Loucy (cell line): Measurements from ENCODE around the gene KANSL2.
"Not testable (repeated sequence)": the region's sequence is repeated elsewhere in the genome, so short reads cannot be mapped to it uniquely, and the experiment has no call there.

Experiments used
- H2AFZ ChIP-seq: fragments of 200-600 bp; sonication (generic); 2 replicates; pipeline ENCODE4 v1.6.0; 2016; ENCODE audit warnings: antibody characterized with exemption, mild to moderate bottlenecking, low read length, moderate library complexity
- H3F3A ChIP-seq: fragments of 200-600 bp; 2 replicates; pipeline ENCODE4 v1.6.0; 2016; ENCODE audit warnings: antibody characterized with exemption, low read depth, mild to moderate bottlenecking
- H3K27me3 ChIP-seq: fragments of 200-600 bp; sonication (generic); 2 replicates; pipeline ENCODE4 v1.6.1; 2014; ENCODE audit warnings: low read length, mild to moderate bottlenecking; ENCODE audit not compliant: insufficient read depth, poor library complexity, severe bottlenecking
- H3K36me3 ChIP-seq: fragments of 200-600 bp; sonication (generic); 2 replicates; pipeline ENCODE4 v1.6.1; 2016; ENCODE audit warnings: low read length; ENCODE audit not compliant: insufficient read depth
- H3K4me1 ChIP-seq: fragments of 200-600 bp; sonication (generic); 2 replicates; pipeline ENCODE4 v1.5.1; 2014; ENCODE audit warnings: low read length, mild to moderate bottlenecking; ENCODE audit not compliant: insufficient read depth, poor library complexity, severe bottlenecking
- H3K4me2 ChIP-seq: fragments of 200-600 bp; sonication (generic); 2 replicates; pipeline ENCODE4 v1.6.0; 2014; ENCODE audit warnings: antibody characterized with exemption, low read length, low read depth, mild to moderate bottlenecking; ENCODE audit not compliant: poor library complexity, severe bottlenecking
- H3K4me3 ChIP-seq: fragments of 200-600 bp; sonication (generic); 2 replicates; pipeline ENCODE4 v1.5.1; 2014; ENCODE audit warnings: low read length, mild to moderate bottlenecking, mixed read lengths; ENCODE audit not compliant: poor library complexity, severe bottlenecking
- H3K79me2 ChIP-seq: fragments of 200-600 bp; sonication (generic); 2 replicates; pipeline ENCODE4 v1.6.1; 2014; ENCODE audit warnings: low read length; ENCODE audit not compliant: insufficient read depth
- H3K9ac ChIP-seq: fragments of 200-600 bp; sonication (generic); 2 replicates; pipeline ENCODE4 v1.6.0; 2014; ENCODE audit warnings: mild to moderate bottlenecking, low read depth, low read length, moderate library complexity; ENCODE audit not compliant: poor library complexity, severe bottlenecking
- H3K9me2 ChIP-seq: fragments of 200-600 bp; sonication (generic); replicated peaks from 2 replicates; pipeline ENCODE4 v1.6.1; 2016; ENCODE audit warnings: low read depth, low read length, mixed read lengths
- H3K9me3 ChIP-seq: fragments of 200-600 bp; sonication (generic); 2 replicates; pipeline ENCODE4 v1.6.1; 2014; ENCODE audit warnings: mild to moderate bottlenecking, antibody characterized with exemption, low read length, low read depth; ENCODE audit not compliant: insufficient read depth
- H4K20me1 ChIP-seq: fragments of 200-600 bp; sonication (generic); 2 replicates; pipeline ENCODE4 v1.6.0; 2014; ENCODE audit warnings: antibody characterized with exemption, low read length, mild to moderate bottlenecking; ENCODE audit not compliant: insufficient read depth, poor library complexity, severe bottlenecking
- EZH2phosphoT487 ChIP-seq: fragments of 200-600 bp; IDR thresholded peaks from 2 replicates; pipeline ENCODE4 v1.6.1; 2018; ENCODE audit warnings: antibody characterized with exemption, mild to moderate bottlenecking, moderate library complexity, borderline replicate concordance
- TF ChIP-seq, protein P1 (sequence below): fragments of 200-600 bp; sonication (generic); conservative IDR thresholded peaks from 2 replicates; pipeline ENCODE4 v1.5.1; 2014; ENCODE audit warnings: mild to moderate bottlenecking, antibody characterized with exemption, low read length

KANSL2 gene

DNA sequence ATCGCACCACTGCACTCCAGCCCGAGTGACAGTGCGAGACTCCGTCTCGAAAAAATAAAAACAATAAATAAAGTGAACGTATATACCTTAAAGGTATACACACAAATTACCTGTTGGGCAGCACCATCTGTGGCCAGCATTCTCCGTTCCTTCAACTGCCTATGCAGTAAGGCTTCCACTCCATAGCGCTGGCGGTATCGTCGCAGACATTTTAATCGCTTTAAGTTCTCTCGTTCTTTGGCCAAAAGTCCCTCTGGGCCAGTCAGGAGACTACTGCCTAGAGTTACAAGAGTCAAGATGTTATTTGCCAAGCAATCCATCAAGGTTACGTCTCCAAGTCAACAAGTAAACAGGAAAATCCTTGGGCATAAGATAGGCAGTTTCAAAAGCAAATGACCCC is 13.0 kb downstream of the KANSL2 start:
- no peak overlapping the region for H3K4me3 ChIP-seq
- peaks cover 29% of the 10 kb centered on the region for H4K20me1 ChIP-seq
- H2AFZ ChIP-seq, result no peak overlapping the region
- TF ChIP-seq, protein P1, sequence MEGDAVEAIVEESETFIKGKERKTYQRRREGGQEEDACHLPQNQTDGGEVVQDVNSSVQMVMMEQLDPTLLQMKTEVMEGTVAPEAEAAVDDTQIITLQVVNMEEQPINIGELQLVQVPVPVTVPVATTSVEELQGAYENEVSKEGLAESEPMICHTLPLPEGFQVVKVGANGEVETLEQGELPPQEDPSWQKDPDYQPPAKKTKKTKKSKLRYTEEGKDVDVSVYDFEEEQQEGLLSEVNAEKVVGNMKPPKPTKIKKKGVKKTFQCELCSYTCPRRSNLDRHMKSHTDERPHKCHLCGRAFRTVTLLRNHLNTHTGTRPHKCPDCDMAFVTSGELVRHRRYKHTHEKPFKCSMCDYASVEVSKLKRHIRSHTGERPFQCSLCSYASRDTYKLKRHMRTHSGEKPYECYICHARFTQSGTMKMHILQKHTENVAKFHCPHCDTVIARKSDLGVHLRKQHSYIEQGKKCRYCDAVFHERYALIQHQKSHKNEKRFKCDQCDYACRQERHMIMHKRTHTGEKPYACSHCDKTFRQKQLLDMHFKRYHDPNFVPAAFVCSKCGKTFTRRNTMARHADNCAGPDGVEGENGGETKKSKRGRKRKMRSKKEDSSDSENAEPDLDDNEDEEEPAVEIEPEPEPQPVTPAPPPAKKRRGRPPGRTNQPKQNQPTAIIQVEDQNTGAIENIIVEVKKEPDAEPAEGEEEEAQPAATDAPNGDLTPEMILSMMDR, result no peak
- no peak for TF ChIP-seq EZH2phosphoT487
- no peaks in the 10 kb centered on the region for H3K27me3 ChIP-seq
- H3K9ac ChIP-seq, result no peak overlapping the region
- no peaks in the 10 kb centered on the region for H3K4me1 ChIP-seq
- H3K79me2 ChIP-seq, result peaks cover 25% of the 10 kb centered on the region
- H3K4me2 ChIP-seq, result no peak overlapping the region
- no peaks in the 10 kb centered on the region for H3K9me3 ChIP-seq
- peaks cover 82% of the 10 kb centered on the region for H3K36me3 ChIP-seq
- H3F3A ChIP-seq, result no peaks in the 10 kb centered on the region
- H3K9me2 ChIP-seq, result no peaks in the 10 kb centered on the region

DNA sequence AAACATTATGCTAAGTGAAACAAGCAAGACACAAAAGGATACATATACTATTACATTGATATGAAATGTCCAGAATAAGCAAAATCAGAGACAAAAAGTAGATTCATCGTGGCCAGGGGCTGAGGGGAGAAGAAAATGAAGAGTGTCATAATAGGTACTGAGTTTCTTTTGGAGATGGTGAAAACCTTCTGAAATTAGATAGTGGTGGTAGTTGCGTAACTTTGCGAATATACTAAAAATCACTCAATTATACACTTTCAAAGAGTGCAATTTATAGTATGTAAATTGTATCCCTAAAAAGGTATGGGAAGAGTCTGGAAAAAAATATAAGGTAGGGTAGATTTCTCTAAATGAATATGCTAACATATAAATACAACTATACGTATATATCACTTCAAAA is 22.2 kb downstream of the KANSL2 start:
- H3K79me2 ChIP-seq, result peaks cover 7% of the 10 kb centered on the region
- H2AFZ ChIP-seq, result no peak overlapping the region
- H3K4me1 ChIP-seq, result no peaks in the 10 kb centered on the region
- H3K9ac ChIP-seq, result no peak overlapping the region
- no peaks in the 10 kb centered on the region for H3K9me2 ChIP-seq
- no peak overlapping the region for H3K4me2 ChIP-seq
- no peak overlapping the region for H3K4me3 ChIP-seq
- TF ChIP-seq, protein P1, result no peak
- no peak for TF ChIP-seq EZH2phosphoT487
- peaks cover 73% of the 10 kb centered on the region; the same call in 1 of the 2 replicates for H3K36me3 ChIP-seq
- no peaks in the 10 kb centered on the region for H3K9me3 ChIP-seq
- H4K20me1 ChIP-seq, result peaks cover 4% of the 10 kb centered on the region
- no peaks in the 10 kb centered on the region for H3F3A ChIP-seq
- no peaks in the 10 kb centered on the region for H3K27me3 ChIP-seq

DNA sequence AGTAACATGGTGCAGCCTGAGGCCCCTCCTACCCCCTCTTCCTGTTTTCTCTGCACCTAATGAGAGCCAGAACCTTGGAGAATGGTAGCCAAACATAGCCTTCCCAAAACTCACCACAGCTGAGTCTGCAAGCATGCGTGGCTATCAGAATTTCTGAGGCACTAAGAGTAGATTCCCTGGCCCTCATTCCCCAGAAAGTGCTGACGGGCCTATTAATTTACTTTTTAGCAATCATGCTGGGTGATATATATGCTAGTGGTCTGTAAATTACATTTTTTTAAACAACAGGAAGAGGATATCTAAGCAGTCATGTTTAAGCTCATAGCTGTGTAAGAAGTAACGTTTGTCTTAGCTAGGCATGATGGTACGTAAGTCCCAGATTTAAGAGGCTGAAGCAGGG is 30.4 kb downstream of the KANSL2 start:
- Histone ChIP-seq H3K36me3 (peaks cover 81% of the 10 kb centered on the region), H3K4me2 (no peak overlapping the region), H3K9me2 (no peaks in the 10 kb centered on the region), H3K27me3 (no peaks in the 10 kb centered on the region), H3K4me1 (no peaks in the 10 kb centered on the region), H3F3A (no peaks in the 10 kb centered on the region), H3K9me3 (no peaks in the 10 kb centered on the region), H3K9ac (no peak overlapping the region), H4K20me1 (peaks cover 4% of the 10 kb centered on the region), H3K79me2 (no peaks in the 10 kb centered on the region), H3K4me3 (no peak overlapping the region), H2AFZ (no peak overlapping the region)
- TF ChIP-seq, protein P1, result no peak
- TF ChIP-seq EZH2phosphoT487, result no peak

DNA sequence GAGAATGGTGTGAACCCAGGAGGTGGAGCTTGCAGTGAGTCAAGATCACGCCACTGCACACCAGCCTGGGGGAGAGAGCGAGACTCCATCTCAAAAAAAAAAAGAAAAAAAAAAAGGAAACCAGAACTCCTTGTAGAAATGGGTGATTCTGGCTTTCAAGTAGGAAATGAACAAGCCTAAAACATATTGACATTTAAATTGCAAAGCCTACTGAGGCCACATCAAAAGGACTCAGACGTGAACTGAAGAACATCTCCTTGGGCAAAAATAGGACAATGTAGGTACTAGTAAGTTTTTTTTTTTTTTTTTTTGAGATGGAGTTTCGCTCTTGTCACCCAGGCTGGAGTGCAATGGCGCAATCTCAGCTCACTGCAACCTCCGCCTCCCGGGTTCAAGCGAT is 36.7 kb downstream of the KANSL2 start:
- not testable (repeated sequence) for H3K9me2 ChIP-seq, H3K79me2 ChIP-seq, H3K9me3 ChIP-seq, H3K4me2 ChIP-seq, H3K27me3 ChIP-seq, H3K9ac ChIP-seq, H3K4me1 ChIP-seq, H3K4me3 ChIP-seq, H2AFZ ChIP-seq, H4K20me1 ChIP-seq, H3F3A ChIP-seq
- H3K36me3 ChIP-seq, result peaks cover 32% of the 10 kb centered on the region
